Measurements from ENCODE around the gene SLX4IP. TPM values are rescaled to one million over a fixed set of nuclear protein-coding genes. Genes with fewer than 3 reads are reported as not detected.

SLX4IP gene
- total RNA-seq, 1 donor, result 4.0 TPM

- DNase-seq (ENCODE audit: insufficient read length, low spot score, missing footprints), result no peak
Measured at GRCh38 chr20:10554285-10554684, 119.2 kb downstream of the SLX4IP start.

GRCh38 chr20:10555393-10555792 lies 120.3 kb downstream of the SLX4IP start:
- no peaks in the 10 kb centered on the region for H3K36me3 ChIP-seq (ENCODE audit: insufficient read depth, low read length)
- H4K20me1 ChIP-seq (ENCODE audit: insufficient read depth, low read length), result no peaks in the 10 kb centered on the region
- H3K4me1 ChIP-seq (ENCODE audit: insufficient read depth, low read length), result peaks cover 32% of the 10 kb centered on the region
- no peaks in the 10 kb centered on the region for H3K27me3 ChIP-seq (ENCODE audit: insufficient read depth, low read length)
- H3K4me3 ChIP-seq (ENCODE audit: insufficient read depth, low read length), result no peak overlapping the region
- no peak for TF ChIP-seq CTCF (IDR thresholded peaks at IDR 0.05; ENCODE audit: extremely low read depth, low read depth, low read length)
- no peak overlapping the region for H2AFZ ChIP-seq (ENCODE audit: low read length)
- H3K9me3 ChIP-seq (ENCODE audit: low read depth, low read length), result no peaks in the 10 kb centered on the region
- peak overlapping the region; percentile 59 for H3K27ac ChIP-seq (ENCODE audit: low read depth, low read length)
- no peak overlapping the region for H3K4me2 ChIP-seq (ENCODE audit: insufficient read depth, low read length)
- H3K79me2 ChIP-seq (ENCODE audit: insufficient read depth, low read length), result no peaks in the 10 kb centered on the region
- no peak for DNase-seq (ENCODE audit: insufficient read length, low spot score, missing footprints)

More at GRCh38 chr20:10554285-10554684, 119.2 kb downstream of the SLX4IP start:
- Histone ChIP-seq H3K27me3 (ENCODE audit: insufficient read depth, low read length) (no peaks in the 10 kb centered on the region), H3K79me2 (ENCODE audit: insufficient read depth, low read length) (no peaks in the 10 kb centered on the region), H2AFZ (ENCODE audit: low read length) (no peak overlapping the region), H3K9me3 (ENCODE audit: low read depth, low read length) (no peaks in the 10 kb centered on the region), H3K4me2 (ENCODE audit: insufficient read depth, low read length) (no peak overlapping the region), H3K36me3 (ENCODE audit: insufficient read depth, low read length) (no peaks in the 10 kb centered on the region), H3K27ac (ENCODE audit: low read depth, low read length) (no peak overlapping the region), H3K4me3 (ENCODE audit: insufficient read depth, low read length) (no peak overlapping the region), H4K20me1 (ENCODE audit: insufficient read depth, low read length) (no peaks in the 10 kb centered on the region), H3K4me1 (ENCODE audit: insufficient read depth, low read length) (peaks cover 30% of the 10 kb centered on the region)
- no peak for TF ChIP-seq CTCF (IDR thresholded peaks at IDR 0.05; ENCODE audit: extremely low read depth, low read depth, low read length)

GRCh38 chr20:10555865-10556308 lies 120.8 kb downstream of the SLX4IP start:
- no peaks in the 10 kb centered on the region for H3K36me3 ChIP-seq (ENCODE audit: insufficient read depth, low read length)
- no peaks in the 10 kb centered on the region for H3K9me3 ChIP-seq (ENCODE audit: low read depth, low read length)
- peaks cover 32% of the 10 kb centered on the region for H3K4me1 ChIP-seq (ENCODE audit: insufficient read depth, low read length)
- H2AFZ ChIP-seq (ENCODE audit: low read length), result no peak overlapping the region
- H3K79me2 ChIP-seq (ENCODE audit: insufficient read depth, low read length), result no peaks in the 10 kb centered on the region
- no peak for DNase-seq (ENCODE audit: insufficient read length, low spot score, missing footprints)
- H3K4me3 ChIP-seq (ENCODE audit: insufficient read depth, low read length), result no peak overlapping the region
- peak overlapping the region; percentile 16 for H3K4me2 ChIP-seq (ENCODE audit: insufficient read depth, low read length)
- peak overlapping the region; percentile 59 for H3K27ac ChIP-seq (ENCODE audit: low read depth, low read length)
- H3K27me3 ChIP-seq (ENCODE audit: insufficient read depth, low read length), result no peaks in the 10 kb centered on the region
- no peaks in the 10 kb centered on the region for H4K20me1 ChIP-seq (ENCODE audit: insufficient read depth, low read length)
- TF ChIP-seq CTCF (IDR thresholded peaks at IDR 0.05; ENCODE audit: extremely low read depth, low read depth, low read length), result no peak

- no peak overlapping the region for H2AFZ ChIP-seq (ENCODE audit: low read length)
- peak overlapping the region; percentile 59 for H3K27ac ChIP-seq (ENCODE audit: low read depth, low read length)
- H3K9me3 ChIP-seq (ENCODE audit: low read depth, low read length), result no peaks in the 10 kb centered on the region
- H3K27me3 ChIP-seq (ENCODE audit: insufficient read depth, low read length), result no peaks in the 10 kb centered on the region
- TF ChIP-seq CTCF (IDR thresholded peaks at IDR 0.05; ENCODE audit: extremely low read depth, low read depth, low read length), result no peak
- no peak overlapping the region for H3K4me2 ChIP-seq (ENCODE audit: insufficient read depth, low read length)
- DNase-seq (ENCODE audit: insufficient read length, low spot score, missing footprints), result no peak
- H3K4me1 ChIP-seq (ENCODE audit: insufficient read depth, low read length), result peaks cover 32% of the 10 kb centered on the region
- H3K79me2 ChIP-seq (ENCODE audit: insufficient read depth, low read length), result no peaks in the 10 kb centered on the region
- no peaks in the 10 kb centered on the region for H4K20me1 ChIP-seq (ENCODE audit: insufficient read depth, low read length)
- H3K36me3 ChIP-seq (ENCODE audit: insufficient read depth, low read length), result no peaks in the 10 kb centered on the region
- H3K4me3 ChIP-seq (ENCODE audit: insufficient read depth, low read length), result no peak overlapping the region
Measured at GRCh38 chr20:10556519-10557083, 121.5 kb downstream of the SLX4IP start.
